Vagina (tissue), 2 donors: ENCODE results near the gene THADA. TPM values are rescaled to one million over a fixed set of nuclear protein-coding genes. Genes with fewer than 3 reads are reported as not detected.

Source experiments
- DNase-seq, 2 donors: peaks; one replicate each; pipeline ENCODE4 v3.0.0-alpha.2; 2017; ENCODE audit errors: extremely low spot score in 2 of 2
- H3K27ac ChIP-seq: fragments of 200-600 bp; sonication (generic); one replicate; pipeline ENCODE4 v1.5.1; 2019
- H3K27me3 ChIP-seq: fragments of 200-600 bp; sonication (generic); one replicate; pipeline ENCODE4 v1.5.1; 2019
- H3K36me3 ChIP-seq, 2 donors: fragments of 200-600 bp; sonication (generic); one replicate each; pipeline ENCODE4 v1.5.1; 2017 to 2019
- H3K4me1 ChIP-seq: fragments of 200-600 bp; sonication (generic); one replicate; pipeline ENCODE4 v1.5.1; 2019
- H3K4me3 ChIP-seq, 2 donors: fragments of 200-600 bp; sonication (generic); 1 replicate in 1 of 2; 2 replicates in 1 of 2; pipeline ENCODE4 v1.5.1; 2016 to 2019
- H3K9me3 ChIP-seq: fragments of 200-600 bp; sonication (generic); one replicate; pipeline ENCODE4 v1.5.1; 2019
- CTCF ChIP-seq, 3 experiments: fragments of 450-650 bp in 2 of 3; fragments of 200-600 bp in 1 of 3; sonication (generic) in 1 of 3; IDR thresholded peaks; one replicate each; pipeline ENCODE4 v1.5.1; 2017 to 2019; ENCODE audit warnings: antibody characterized with exemption in 3 of 3, mild to moderate bottlenecking in 2 of 3, moderate library complexity in 2 of 3
- POLR2A ChIP-seq, 2 donors: fragments of 450-650 bp; IDR thresholded peaks; one replicate each; pipeline ENCODE4 v1.6.1; 2017; ENCODE audit warnings: antibody characterized with exemption in 2 of 2, mild to moderate bottlenecking in 2 of 2, moderate library complexity in 2 of 2
- POLR2AphosphoS5 ChIP-seq, 2 donors: sonication (generic); formaldehyde crosslinking; IDR thresholded peaks; one replicate each; pipeline ENCODE4 v1.9.0; 2017; ENCODE audit warnings: antibody characterized with exemption in 2 of 2, mild to moderate bottlenecking in 2 of 2, low read depth in 1 of 2; ENCODE audit not compliant: insufficient read depth in 1 of 2
- intact Hi-C: fragments of 100-400 bp; cut with DNase I; formaldehyde crosslinking; loops from one replicate; pipeline ENCODE4 v1.15.1; 2023
- total RNA-seq: library from RNA; depleted of rRNA; stranded (reverse); fragments of >200 nt; gene quantifications from one replicate; pipeline ENCODE4 v1.2.3, GENCODE V29; 2016

THADA gene
- total RNA-seq, 1 donor from 2014 or later: 32.2 TPM

GRCh38 chr2:43210467-43211303, 385.2 kb downstream of the THADA start:
- DNase-seq: no peak
- TF ChIP-seq POLR2AphosphoS5 (IDR thresholded peaks at IDR 0.05; ENCODE audit: insufficient read depth in 1 of 2, low read depth in 1 of 2) (peak in 1 of 2 donors; percentile 61), CTCF (IDR thresholded peaks at IDR 0.05) (no peak)
- H3K4me1 ChIP-seq: peaks cover 25% of the 10 kb centered on the region
- H3K36me3 ChIP-seq: no peaks in the 10 kb centered on the region
- no peaks in the 10 kb centered on the region for H3K9me3 ChIP-seq
- no peak overlapping the region for H3K4me3 ChIP-seq
- intact Hi-C loops: no loop called here
- no peaks in the 10 kb centered on the region for H3K27me3 ChIP-seq
- H3K27ac ChIP-seq: peak overlapping the region; percentile 69

DNA sequence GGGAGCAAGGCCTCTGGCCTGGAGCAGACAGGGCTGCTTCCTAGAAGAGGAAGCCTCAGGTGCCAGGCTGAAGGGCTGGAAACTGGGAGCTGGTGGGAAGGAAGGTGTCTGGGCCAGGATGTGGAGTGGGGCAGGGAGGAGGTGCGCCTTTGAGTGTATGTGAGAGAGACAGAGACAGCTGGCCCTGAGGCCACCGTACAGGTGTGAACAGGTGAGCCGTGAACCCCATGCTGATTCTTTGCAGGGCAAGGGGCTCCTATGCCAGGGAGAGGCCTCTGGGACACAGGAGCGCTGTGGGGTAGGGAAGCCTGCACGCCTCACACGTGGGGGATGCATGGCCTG, 385.7 kb downstream of the THADA start:
- H3K4me1 ChIP-seq: peaks cover 25% of the 10 kb centered on the region
- no peak for DNase-seq
- no peaks in the 10 kb centered on the region for H3K36me3 ChIP-seq
- intact Hi-C loops: no loop called here
- H3K4me3 ChIP-seq: no peak overlapping the region
- no peaks in the 10 kb centered on the region for H3K27me3 ChIP-seq
- no peak for TF ChIP-seq POLR2AphosphoS5 (IDR thresholded peaks at IDR 0.05; ENCODE audit: insufficient read depth in 1 of 2, low read depth in 1 of 2)
- TF ChIP-seq CTCF (IDR thresholded peaks at IDR 0.05): no peak
- TF ChIP-seq POLR2A (IDR thresholded peaks at IDR 0.05): no peak
- no peaks in the 10 kb centered on the region for H3K9me3 ChIP-seq
- peak overlapping the region; percentile 69 for H3K27ac ChIP-seq

DNA sequence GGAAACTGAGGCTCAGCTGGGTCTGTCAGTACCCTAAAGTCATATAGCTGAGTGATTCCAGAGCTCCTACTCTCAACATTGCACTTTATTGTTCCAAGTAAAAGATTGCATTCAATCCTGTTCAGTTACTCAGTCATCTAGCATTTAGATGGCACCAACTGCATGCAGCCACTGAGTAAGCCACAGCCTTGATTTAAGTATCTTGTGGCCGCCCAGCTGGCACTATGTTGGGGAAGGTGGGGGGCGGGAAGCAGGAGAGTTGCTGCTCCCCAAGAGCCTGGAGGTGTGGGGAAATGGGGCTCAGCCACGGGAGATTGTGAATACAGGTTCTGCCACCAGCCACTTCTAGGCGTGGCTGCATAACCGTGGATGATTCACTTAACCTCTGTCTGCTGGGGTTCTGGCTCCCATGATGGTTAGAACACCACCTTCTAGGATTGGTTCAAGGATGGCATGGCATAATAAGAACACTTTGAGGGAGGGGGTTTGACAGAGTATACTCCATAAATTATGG, 386.6 kb downstream of the THADA start:
- no peak for DNase-seq
- intact Hi-C loops: no loop called here
- TF ChIP-seq CTCF (IDR thresholded peaks at IDR 0.05) (no peak), POLR2AphosphoS5 (IDR thresholded peaks at IDR 0.05; ENCODE audit: insufficient read depth in 1 of 2, low read depth in 1 of 2) (no peak), POLR2A (IDR thresholded peaks at IDR 0.05) (no peak)
- no peaks in the 10 kb centered on the region for H3K36me3 ChIP-seq
- no peak overlapping the region for H3K4me3 ChIP-seq
- peaks cover 25% of the 10 kb centered on the region for H3K4me1 ChIP-seq
- no peak overlapping the region for H3K27ac ChIP-seq
- no peaks in the 10 kb centered on the region for H3K9me3 ChIP-seq
- H3K27me3 ChIP-seq: no peaks in the 10 kb centered on the region

DNA sequence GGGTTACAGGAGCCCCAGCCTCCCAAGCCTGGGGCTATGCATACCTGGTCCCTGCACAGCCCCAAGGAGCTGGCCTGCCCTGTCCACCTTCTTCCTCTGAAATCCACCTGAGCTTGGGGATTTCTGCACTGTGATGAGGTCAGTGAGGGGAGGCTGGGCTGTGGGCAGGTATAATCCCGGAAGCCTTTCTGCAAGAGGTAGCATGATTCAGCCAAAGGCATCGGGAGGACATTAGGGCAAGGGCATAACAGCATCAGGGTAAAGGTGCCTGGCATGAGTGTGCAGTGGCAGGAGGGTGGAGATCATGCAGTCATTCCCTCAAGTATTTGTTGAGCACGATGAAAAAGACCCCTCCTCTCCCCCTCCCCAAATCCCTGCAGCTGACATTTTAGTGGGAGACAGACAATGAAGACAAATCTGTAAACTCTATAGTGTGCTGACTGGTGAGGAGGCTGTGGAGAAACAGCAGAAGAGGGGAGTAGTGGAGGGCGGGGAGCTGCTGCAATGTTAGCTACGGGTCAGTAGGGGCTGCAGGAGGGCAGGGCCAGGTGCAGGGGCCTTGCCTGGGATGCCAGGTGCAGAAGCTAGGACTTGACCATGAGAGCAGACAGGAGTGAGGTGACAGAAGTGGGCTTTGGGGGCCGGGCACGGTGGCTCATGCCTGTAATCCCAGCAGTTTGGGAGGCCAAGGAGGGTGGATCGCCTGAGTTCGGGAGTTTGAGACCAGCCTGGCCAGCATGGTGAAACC, 388.1 kb downstream of the THADA start:
- intact Hi-C loops: no loop called here
- no peak overlapping the region for H3K27ac ChIP-seq
- H3K4me3 ChIP-seq: no peak overlapping the region
- H3K9me3 ChIP-seq: no peaks in the 10 kb centered on the region
- no peaks in the 10 kb centered on the region for H3K36me3 ChIP-seq
- H3K27me3 ChIP-seq: no peaks in the 10 kb centered on the region
- no peak for DNase-seq
- TF ChIP-seq CTCF (IDR thresholded peaks at IDR 0.05): no peak
- TF ChIP-seq POLR2AphosphoS5 (IDR thresholded peaks at IDR 0.05; ENCODE audit: insufficient read depth in 1 of 2, low read depth in 1 of 2): no peak
- TF ChIP-seq POLR2A (IDR thresholded peaks at IDR 0.05): no peak
- H3K4me1 ChIP-seq: peaks cover 25% of the 10 kb centered on the region
